Measurements from ENCODE around the gene SIRT7.

DNA sequence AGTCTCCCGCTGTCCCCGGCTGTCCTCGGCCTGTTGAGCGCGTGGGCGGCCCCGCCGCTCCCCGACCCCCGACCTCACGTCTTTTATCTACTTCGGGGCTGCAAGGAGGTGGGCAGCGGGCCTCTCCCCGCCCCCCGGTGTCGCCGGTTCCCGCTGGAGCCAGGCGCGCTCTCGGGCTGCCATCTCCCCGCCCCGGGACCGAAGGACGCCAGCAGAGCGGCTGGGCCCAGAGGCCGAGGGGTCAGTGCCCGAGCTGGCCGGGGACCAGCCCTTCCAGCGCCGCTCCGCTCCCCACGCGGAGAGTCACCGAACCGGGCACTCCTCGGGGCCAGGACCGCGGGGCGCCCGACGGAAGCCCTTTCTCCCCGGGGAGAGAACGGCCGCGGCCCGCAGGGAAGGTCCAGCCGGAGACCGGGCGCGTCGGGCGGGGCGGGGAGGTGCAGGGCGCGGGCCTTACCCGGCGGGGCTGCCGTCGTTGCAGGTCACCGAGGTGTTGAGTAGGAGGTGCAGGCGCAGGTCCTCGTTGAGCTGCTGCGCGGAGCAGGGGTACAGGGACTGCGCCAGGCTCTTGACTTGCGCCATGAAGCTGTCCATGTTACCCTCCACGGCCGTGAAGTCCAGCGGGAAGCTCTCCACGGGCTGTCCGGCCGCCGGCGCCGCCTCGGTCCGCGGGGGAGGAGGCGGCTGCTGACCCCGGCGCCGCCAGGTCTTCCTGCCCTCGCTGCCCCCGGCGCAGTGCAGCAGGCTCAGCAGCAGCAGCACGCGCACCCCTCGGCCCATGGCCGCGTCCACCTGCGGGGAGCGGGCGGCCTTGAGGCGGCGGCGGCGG, 42.4 kb upstream of the SIRT7 start:
- TF ChIP-seq POLR2A (IDR thresholded peaks at IDR 0.05): no peak
- TF ChIP-seq, protein P1, sequence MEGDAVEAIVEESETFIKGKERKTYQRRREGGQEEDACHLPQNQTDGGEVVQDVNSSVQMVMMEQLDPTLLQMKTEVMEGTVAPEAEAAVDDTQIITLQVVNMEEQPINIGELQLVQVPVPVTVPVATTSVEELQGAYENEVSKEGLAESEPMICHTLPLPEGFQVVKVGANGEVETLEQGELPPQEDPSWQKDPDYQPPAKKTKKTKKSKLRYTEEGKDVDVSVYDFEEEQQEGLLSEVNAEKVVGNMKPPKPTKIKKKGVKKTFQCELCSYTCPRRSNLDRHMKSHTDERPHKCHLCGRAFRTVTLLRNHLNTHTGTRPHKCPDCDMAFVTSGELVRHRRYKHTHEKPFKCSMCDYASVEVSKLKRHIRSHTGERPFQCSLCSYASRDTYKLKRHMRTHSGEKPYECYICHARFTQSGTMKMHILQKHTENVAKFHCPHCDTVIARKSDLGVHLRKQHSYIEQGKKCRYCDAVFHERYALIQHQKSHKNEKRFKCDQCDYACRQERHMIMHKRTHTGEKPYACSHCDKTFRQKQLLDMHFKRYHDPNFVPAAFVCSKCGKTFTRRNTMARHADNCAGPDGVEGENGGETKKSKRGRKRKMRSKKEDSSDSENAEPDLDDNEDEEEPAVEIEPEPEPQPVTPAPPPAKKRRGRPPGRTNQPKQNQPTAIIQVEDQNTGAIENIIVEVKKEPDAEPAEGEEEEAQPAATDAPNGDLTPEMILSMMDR (IDR thresholded peaks at IDR 0.05): no peak
